Left lobe of liver (tissue), 2 donors: ENCODE results near the gene SIRT7. TPM values are rescaled to one million over a fixed set of nuclear protein-coding genes. Genes with fewer than 3 reads are reported as not detected.
A peak's percentile ranks its signal among the peaks of the same experiment; 100 is the strongest.

Experiments used
- ATAC-seq: fragments of 200-7000 bp; cut with Tn5 transposase; one replicate; pipeline ENCODE4 v1.9.1; 2020; ENCODE audit warnings: mild to moderate bottlenecking, moderate library complexity
- DNase-seq: peaks from one replicate; pipeline ENCODE4 v3.0.0-alpha.2; 2020; ENCODE audit warnings: low spot score
- total RNA-seq: library from RNA; stranded (reverse); gene quantifications from one replicate; pipeline ENCODE4 v1.2.1, GENCODE V29; 2021
- donor health status: DM: no; HTN: no; CAD: no; lungs with moderate emphysema.
- donor health status: DM: no; HTN: yes; CAD: no.

The SIRT7 gene
- total RNA-seq, 1 donor from 2014 or later, result 18.0 TPM

GRCh38 chr17:81907219-81908145 is 10.5 kb downstream of the SIRT7 start:
- peak; percentile 52 for DNase-seq
- no peak for ATAC-seq

DNA sequence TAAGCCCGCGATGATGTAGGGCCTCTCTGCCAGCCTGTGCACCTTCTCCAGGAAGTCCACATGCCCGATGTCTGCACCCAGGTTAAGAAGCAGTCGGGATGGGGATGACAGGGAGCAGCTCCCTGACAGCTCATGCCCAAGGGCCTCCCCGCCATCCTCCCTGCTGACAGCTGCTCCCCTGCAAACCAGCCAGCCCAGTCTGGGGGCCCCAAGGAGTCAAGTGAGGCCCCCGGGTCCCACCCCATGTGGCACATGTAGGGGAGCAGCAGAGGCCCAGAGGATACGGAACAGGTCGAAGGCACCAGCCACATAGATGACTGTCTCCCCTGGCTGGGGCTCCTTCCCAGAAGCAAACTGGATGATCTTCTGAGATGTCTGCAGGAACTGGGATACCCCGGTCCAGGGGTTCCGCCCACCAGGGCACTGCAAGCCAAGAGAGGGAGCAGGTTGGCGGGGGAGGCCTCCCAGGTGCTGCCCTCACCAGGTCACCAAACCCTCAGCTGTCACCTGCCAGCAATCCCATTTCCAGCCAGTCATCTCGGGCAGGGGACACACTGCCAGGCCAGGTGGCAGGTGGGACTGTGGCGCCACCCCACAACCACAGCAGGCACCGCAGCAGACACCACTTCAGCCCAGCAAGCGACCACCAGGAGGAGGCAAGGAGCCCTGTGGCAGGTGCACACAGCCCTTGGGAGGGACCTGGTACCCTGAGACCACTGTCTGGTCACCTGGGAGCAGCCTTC is 11.3 kb downstream of the SIRT7 start:
- DNase-seq (no peak), ATAC-seq (no peak)

DNA sequence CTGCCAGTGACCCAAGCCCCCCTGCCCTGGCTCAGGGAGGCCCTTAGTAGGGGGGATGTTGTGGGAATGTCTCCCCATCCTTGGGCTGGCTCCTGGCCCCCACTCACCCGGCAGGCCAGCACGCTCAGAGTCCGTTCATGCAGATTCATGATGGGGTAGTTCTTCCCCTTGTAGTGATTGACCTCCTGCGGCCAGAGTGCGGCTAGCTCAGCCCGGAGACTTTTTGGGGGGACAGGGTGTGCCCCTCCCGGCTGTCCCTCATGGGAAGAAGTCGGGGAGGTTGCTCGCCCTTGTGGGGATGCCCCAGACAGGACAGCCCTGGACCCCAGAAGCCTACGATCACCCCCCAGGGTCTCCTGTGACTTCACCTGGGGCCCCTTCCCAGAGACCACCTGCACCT is 12.0 kb downstream of the SIRT7 start:
- DNase-seq (no peak), ATAC-seq (no peak)

DNA sequence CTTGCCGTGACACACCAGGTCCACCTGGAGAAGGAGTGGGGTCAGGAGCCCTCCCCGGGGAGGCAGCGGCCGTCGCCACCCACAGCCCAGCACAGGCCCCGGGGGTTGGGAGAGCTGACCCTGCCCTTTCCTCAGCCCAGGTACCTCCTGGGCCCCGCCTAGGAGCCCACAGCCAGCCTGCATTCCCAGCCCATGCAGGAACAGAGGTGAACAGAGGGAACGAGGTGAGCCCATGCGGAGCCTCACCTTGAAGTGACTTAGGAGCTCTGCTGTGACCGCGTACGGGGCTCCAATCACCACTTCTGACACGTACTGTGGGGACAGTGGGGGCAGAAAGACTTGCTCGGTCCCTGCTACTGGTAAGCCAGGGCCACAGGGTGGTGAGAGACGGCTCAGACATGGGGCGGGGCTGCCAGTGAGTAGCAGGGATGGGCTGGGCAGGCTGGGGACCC is 12.5 kb downstream of the SIRT7 start:
- no peak for DNase-seq

DNA sequence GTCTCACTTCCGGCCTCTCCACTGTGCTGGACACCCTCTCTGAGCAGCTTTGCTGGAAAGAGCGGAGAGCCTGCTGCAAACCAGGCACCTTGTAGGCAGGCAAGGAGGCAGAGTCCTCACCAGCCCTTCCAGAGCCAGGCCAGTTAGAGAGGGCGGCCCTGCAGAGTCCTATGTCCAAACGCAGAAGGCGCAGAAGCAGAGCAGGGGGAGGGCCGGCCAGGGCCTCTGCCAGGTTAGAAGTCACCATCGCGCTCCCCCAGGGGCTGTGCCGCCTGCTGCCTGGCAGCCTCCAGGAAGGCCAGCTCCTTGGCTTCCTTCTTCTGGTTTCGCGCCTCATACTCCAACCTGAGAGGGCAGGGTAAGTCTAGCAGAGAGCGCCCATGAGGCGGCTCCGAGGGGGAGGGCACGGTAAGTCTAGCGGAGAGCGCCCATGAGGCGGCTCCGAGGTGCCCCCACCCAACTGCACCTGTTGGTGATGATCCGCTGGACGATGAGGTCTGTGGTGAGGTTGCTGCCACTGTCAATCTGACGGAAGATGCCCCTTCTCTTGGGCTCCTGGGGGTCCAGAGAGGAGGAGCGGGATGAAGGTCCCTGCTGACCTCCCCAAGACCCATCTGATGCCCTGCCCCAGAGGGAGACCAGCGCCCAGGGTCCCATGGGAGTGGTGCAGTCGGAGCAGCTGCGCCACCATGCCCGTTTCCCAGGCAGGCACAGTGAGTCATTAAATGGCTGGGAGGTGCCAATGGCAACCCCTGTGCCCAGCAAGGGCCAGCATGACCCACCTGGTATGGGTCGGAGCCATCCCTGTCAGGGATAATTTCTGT is 13.2 kb downstream of the SIRT7 start:
- ATAC-seq (no peak), DNase-seq (peak; percentile 44)

More for the DNA sequence above, 12.5 kb downstream of the SIRT7 start:
- ATAC-seq, result no peak

DNA sequence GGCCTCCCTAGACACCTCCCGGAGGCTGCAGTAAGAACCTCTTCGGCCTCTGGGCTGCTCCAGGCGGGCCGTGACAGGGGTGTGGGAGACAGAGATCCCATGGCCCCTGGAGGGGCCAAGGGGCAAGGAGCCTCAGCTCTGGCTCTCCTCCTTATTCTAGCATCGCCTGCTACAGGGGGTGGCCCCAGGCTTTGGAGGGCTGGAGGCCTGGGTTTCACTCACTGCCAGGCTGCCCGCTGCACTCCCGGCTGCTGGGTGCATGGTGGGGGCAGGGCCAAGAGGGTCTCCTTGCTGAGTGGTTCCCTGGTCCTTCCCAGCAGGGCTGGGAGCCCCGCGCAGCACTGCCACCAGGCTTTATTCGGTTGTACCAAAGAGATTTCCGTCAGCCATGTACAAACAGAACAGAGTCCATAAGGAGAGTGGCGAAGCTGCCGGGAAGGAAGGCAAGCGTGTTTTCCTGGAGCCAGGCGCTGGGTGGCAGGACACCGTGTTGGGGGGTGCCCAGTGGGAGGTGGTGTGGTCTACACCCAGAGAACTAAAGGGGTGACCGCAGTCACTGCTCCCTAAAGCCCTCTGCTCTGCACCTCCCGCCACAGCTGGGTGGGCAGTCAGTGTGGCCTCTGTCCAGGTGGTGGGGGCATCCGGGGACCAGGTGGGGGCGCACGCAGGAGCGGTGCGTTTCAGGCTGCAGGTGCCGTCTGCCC is 13.9 kb downstream of the SIRT7 start:
- no peak for ATAC-seq
- DNase-seq, result no peak

GRCh38 chr17:81903415-81903831 is 14.6 kb downstream of the SIRT7 start:
- DNase-seq (no peak), ATAC-seq (peak; percentile 3)

DNA sequence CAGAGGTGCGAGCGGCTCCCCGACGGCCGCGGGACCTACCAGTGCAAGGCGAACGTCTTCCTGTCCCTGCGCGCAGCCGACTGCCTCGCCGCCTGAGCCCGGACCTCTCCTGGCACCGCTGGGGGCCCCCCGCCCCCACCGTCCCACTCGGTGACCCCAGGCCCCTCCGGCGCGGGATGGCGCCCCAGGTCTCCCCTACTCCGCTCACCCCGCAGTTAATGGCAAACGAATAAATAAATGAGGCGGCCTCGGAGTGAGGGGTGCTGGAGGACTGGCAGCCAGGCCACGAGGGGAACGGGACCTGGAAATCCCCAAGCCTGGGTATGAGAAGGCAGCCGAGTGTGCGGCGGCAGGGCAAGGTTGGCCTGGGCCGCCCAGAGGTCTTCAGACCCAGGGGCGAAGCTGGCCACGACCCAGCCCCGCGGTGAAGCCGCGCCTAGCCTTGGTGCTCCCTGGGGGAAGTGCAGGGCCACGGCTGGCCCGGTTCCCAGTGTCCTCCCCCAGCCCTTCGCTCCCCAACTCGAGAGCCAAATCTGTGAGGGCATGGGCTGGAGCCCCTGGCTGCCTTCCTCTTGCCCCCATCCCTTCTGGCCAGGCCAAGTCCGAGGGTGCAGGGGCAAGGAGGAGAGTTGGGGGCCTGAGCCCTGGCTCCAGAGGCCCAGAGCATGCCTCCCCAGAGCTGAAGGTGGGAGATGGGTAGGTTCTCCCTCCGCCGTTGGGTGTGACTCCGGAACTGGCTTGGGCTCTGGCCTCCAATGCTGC is 15.1 kb downstream of the SIRT7 start:
- DNase-seq (peak; percentile 60), ATAC-seq (peak; percentile 47)

DNA sequence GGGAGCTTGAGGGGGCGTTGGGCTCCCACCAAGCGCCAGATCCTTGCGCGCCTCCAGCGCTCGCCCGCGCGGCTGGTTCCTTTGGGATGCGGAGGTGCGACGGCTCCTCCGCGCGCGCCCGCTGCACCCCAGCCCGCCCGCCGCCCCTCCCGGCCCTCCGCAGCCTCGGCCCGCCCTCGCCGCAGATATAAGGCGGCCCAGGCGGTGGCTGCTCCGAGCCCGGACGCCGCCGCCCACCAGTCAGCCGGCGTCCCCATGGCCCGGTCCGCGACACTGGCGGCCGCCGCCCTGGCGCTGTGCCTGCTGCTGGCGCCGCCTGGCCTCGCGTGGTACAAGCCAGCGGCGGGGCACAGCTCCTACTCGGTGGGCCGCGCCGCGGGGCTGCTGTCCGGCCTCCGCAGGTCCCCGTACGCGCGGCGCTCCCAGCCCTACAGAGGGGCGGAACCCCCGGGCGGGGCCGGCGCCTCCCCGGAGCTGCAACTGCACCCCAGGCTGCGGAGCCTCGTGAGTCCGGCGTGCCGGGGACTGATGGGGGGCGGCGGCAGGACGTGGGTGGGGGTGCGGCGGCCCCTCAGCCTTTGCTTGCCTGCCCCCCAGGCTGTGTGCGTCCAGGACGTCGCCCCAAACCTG is 15.8 kb downstream of the SIRT7 start, which contains the start of gene NPB:
Gene NPB (plus strand): TSS at position 216 of the 630 bp plus-strand sequence. CDS start 40 bp downstream, at position 256.
- ATAC-seq, result peak; percentile 62

GRCh38 chr17:81901167-81902022 is 16.6 kb downstream of the SIRT7 start:
- peak; percentile 4 for ATAC-seq
- no peak for DNase-seq

More for the DNA sequence above, 15.8 kb downstream of the SIRT7 start, which contains the start of gene NPB:
- peak; percentile 59 for DNase-seq

DNA sequence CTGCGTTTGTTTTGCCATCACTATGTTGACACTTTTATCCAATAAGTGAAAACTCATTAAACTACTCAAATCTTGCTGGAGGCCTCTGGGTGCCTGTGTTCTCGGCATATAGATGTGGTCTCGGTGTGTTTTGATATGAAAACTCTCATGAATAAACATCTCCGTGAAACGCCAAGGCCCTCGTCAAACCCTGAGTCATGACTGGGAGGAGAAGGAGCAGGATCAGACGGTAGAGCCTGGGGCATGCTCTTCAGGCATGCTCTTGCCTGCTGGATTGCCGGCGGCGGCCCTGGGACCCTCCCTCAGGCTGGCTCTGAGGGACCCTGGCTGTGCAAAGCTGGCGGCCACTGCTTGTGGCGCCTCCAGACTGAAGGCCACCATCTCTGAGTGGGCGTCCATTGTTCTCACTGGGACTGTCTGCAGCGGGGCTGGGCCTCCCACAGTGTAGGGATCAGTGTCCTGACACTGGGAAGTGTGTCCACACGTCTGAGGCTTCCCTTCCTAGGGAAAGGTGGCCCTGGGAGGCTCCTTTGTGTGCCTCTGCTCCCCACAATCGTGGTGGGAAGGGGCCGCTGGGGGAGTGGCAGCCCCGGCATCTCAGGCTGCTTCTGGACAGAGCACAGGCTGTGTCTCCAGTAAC is 17.7 kb downstream of the SIRT7 start:
- ATAC-seq (no peak), DNase-seq (no peak)

DNA sequence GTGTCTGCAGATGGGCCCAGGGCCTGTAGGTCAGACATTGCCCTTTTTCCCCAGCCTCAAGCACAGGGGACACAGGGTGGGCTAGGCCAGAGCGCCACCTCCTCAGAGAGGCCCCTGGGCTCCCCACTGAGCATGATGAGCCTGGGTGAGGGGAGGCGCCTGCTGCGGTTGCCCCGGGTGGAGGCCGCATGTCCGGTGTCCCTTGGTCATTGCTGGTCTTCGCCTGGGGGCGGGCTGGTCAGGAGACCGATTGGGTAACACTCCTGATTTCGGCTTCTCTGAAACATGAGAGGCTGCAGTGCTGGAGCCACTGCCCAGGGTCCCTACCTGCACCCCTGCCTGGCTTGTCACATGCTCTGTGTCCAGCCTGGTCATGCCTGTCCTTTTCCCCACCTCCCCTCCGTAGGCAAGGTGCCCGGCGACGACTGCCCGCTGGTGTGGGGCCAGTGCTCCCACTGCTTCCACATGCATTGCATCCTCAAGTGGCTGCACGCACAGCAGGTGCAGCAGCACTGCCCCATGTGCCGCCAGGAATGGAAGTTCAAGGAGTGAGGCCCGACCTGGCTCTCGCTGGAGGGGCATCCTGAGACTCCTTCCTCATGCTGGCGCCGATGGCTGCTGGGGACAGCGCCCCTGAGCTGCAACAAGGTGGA is 18.3 kb downstream of the SIRT7 start:
- ATAC-seq, result no peak
- DNase-seq, result no peak

GRCh38 chr17:81898885-81899284 is 19.1 kb downstream of the SIRT7 start:
- no peak for ATAC-seq

DNA sequence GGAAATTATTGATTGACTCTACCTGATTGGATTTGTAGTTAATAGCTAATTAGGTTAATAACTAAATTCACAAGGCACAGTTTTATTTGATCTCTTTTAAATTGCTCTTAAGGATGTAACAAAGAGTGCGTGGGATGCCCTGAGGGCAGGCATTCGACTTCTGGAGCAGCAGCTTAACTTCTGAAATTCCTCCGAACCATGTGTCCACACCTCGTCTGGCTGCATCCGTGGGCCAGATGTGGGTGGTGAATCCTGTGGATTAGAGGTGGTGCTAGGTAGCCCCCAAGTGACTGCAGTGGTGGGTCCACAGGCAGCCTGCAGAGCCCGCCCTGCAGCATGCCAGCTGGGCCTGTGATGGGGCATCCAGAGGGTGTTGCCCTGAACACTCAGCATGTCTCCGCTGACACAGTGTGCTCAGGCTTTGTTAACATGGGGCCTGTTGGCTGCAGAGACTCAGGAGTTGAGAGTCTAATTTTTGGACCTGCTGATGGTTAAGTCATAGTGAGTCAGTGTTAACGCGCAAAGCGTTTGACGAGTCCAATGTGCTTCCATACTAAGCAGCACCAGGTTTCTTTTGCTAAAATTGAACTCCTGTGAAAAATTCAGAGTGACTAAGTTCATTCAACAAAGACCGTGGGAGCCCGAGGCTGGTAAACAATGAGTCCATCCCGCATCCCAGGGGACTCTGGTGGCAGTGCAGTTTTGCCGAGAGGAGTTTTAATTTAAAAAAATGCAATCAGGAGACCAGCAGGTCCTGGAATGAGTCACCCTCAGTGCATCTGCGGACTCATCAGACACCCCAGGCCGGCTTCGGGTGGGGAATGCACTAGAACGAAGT is 19.7 kb downstream of the SIRT7 start:
- no peak for ATAC-seq
- DNase-seq, result no peak

More at GRCh38 chr17:81898885-81899284, 19.1 kb downstream of the SIRT7 start:
- DNase-seq, result no peak

DNA sequence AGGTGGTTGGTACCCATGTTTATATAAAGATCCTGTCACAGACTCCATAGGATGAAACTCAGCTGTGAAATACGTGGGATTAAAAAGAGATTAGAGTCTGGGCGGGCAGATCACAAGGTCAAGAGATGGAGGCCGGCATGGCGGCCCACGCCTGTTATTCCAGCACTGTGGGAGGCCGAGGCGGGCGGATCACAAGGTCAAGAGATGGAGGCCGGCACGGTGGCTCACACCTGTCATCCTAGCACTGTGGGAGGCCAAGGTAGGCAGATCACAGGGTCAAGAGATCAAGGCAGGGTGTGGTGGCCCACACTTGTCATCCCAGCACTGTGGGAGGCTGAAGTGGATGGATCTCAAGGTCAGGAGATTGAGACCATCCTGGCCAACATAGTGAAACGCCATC is 22.6 kb downstream of the SIRT7 start:
- DNase-seq (no peak), ATAC-seq (no peak)

- DNase-seq, result no peak
- no peak for ATAC-seq
These were observed 26.7 kb downstream of the SIRT7 start for GRCh38 chr17:81891303-81891552.
